PC-3 (cell line): ENCODE results near the gene BCHE.

Experiments
- CTCF ChIP-seq: fragments of 300-600 bp; sonication (generic); conservative IDR thresholded peaks from 2 replicates; pipeline ENCODE4 v1.5.1; 2017; ENCODE audit warnings: antibody characterized with exemption, low read depth, mild to moderate bottlenecking, low read length
- EZH2 ChIP-seq: fragments of 300-600 bp; sonication (generic); IDR thresholded peaks from one replicate; pipeline ENCODE4 v1.6.1; 2017; ENCODE audit warnings: antibody characterized with exemption, mild to moderate bottlenecking, low read length; ENCODE audit not compliant: unreplicated experiment

DNA sequence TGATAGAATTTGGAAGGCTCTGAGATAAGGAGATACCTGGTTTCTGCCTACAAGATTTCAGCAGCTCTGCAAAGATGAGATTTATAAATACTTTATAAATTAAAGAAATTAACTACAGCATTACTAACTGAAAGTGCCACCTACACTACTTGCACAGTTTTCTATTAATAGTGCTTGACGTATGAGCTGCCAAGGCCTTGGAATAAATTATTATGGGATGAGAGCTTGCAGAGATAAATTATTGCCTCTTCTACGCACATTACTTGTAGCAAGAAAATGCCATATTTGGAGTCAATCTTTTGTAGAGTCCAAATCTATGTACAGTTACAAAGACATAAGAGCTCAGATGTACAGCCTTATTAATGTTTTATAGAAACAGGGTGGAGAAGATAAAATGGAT, 89.1 kb downstream of the BCHE start:
- TF ChIP-seq CTCF, result no peak
- no peak for TF ChIP-seq EZH2
